LHCN-M2 (cell line): ENCODE measurements around the gene SPDYE3. TPM values are rescaled to one million over a fixed set of nuclear protein-coding genes. Genes with fewer than 3 reads are reported as not detected.
"Not testable (repeated sequence)": the region's sequence is repeated elsewhere in the genome, so short reads cannot be mapped to it uniquely, and the experiment has no call there.

Experiments
- DNase-seq: peaks from one replicate; pipeline ENCODE4 v3.0.0-alpha.2; 2012; ENCODE audit warnings: low read depth
- polyA plus RNA-seq: library from polyadenylated mRNA; unstranded; fragments of >200 nt; gene quantifications from one replicate; pipeline ENCODE4 v1.2.1, GENCODE V29; 2012; ENCODE audit warnings: missing spikeins
- total RNA-seq: library from RNA; depleted of rRNA; stranded (reverse); fragments of >200 nt; gene quantifications from 2 replicates; pipeline ENCODE4 v1.2.3, GENCODE V29; 2014; rRNA removed

The SPDYE3 gene
- total RNA-seq: not detected in 2 replicates
- polyA plus RNA-seq: 3.5 TPM

- not testable (repeated sequence) for DNase-seq
Observed at GRCh38 chr7:100307402-100307801, at the start of gene SPDYE3. TSS of gene SPDYE3 (plus strand) at chr7:100307702. CDS start at chr7:100307886, 184 bp downstream.

- not testable (repeated sequence) for DNase-seq
Observed at GRCh38 chr7:100259984-100260383, 47.5 kb upstream of the SPDYE3 start.

- DNase-seq: not testable (repeated sequence)
Observed at GRCh38 chr7:100262896-100263295, 44.6 kb upstream of the SPDYE3 start.

GRCh38 chr7:100264223-100264622 lies 43.3 kb upstream of the SPDYE3 start:
- not testable (repeated sequence) for DNase-seq

- not testable (repeated sequence) for DNase-seq
Observed at GRCh38 chr7:100264669-100265165, 42.8 kb upstream of the SPDYE3 start.

- DNase-seq: peak; percentile 37
Observed at GRCh38 chr7:100265851-100266250, 41.7 kb upstream of the SPDYE3 start.

- DNase-seq: no peak
Observed at GRCh38 chr7:100266576-100267354, 40.7 kb upstream of the SPDYE3 start.

- no peak for DNase-seq
Observed at GRCh38 chr7:100267648-100268047, 39.9 kb upstream of the SPDYE3 start.

- not testable (repeated sequence) for DNase-seq
Observed at GRCh38 chr7:100268882-100269281, 38.6 kb upstream of the SPDYE3 start.

- not testable (repeated sequence) for DNase-seq
Observed at GRCh38 chr7:100269306-100270045, 38.0 kb upstream of the SPDYE3 start.

GRCh38 chr7:100270046-100270918 lies 37.2 kb upstream of the SPDYE3 start:
- DNase-seq: not testable (repeated sequence)

GRCh38 chr7:100270941-100271593 lies 36.4 kb upstream of the SPDYE3 start:
- peak; percentile 23 for DNase-seq

- peak; percentile 97 for DNase-seq
Observed at GRCh38 chr7:100271716-100272537, 35.6 kb upstream of the SPDYE3 start.

GRCh38 chr7:100272538-100272902 lies 35.0 kb upstream of the SPDYE3 start:
- DNase-seq: not testable (repeated sequence)

GRCh38 chr7:100275120-100275519 lies 32.4 kb upstream of the SPDYE3 start:
- no peak for DNase-seq

- DNase-seq: not testable (repeated sequence)
Observed at GRCh38 chr7:100276126-100276525, 31.4 kb upstream of the SPDYE3 start.

GRCh38 chr7:100282069-100282608 lies 25.4 kb upstream of the SPDYE3 start:
- DNase-seq: not testable (repeated sequence)

- not testable (repeated sequence) for DNase-seq
Observed at GRCh38 chr7:100283147-100283546, 24.4 kb upstream of the SPDYE3 start.

GRCh38 chr7:100287191-100287969 lies 20.1 kb upstream of the SPDYE3 start:
- not testable (repeated sequence) for DNase-seq
